ENCODE data around the gene CD247.

DNA sequence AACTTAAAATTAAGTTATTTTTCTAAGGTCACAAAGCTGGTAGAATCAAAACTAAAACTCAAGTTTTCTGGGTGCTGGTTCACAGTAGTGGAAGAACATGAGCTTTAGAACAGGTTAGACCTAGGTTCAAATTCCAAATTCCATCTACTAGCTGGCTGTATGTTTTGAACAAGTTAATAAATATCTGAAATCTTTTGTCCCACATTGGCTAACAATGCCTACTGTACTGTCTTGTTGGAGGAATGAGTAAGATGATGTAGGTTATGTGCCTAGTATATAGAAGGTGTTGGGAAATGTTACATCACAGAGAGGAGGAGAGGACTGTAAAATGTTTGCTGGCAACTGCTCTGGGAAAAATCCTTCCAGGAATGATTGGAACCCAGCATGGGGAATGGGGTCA lies 14.0 kb upstream of the CD247 start:
- TF ChIP-seq SREBF2 (IDR thresholded peaks at IDR 0.05; ENCODE audit: low read length) (no peak), EZH2 (IDR thresholded peaks at IDR 0.05; ENCODE audit: borderline replicate concordance, control insufficient read depth, low read depth, low read length) (no peak), KAT2A (conservative IDR thresholded peaks at IDR 0.05; ENCODE audit: control insufficient read depth, low read depth, low read length) (no peak), POLR2A (IDR thresholded peaks at IDR 0.05; ENCODE audit: low read depth, low read length) (no peak), FOXM1 (IDR thresholded peaks at IDR 0.05; ENCODE audit: low read depth, low read length) (no peak), SP1 (IDR thresholded peaks at IDR 0.05; ENCODE audit: low read depth, low read length) (no peak)
- TF ChIP-seq, protein P1, sequence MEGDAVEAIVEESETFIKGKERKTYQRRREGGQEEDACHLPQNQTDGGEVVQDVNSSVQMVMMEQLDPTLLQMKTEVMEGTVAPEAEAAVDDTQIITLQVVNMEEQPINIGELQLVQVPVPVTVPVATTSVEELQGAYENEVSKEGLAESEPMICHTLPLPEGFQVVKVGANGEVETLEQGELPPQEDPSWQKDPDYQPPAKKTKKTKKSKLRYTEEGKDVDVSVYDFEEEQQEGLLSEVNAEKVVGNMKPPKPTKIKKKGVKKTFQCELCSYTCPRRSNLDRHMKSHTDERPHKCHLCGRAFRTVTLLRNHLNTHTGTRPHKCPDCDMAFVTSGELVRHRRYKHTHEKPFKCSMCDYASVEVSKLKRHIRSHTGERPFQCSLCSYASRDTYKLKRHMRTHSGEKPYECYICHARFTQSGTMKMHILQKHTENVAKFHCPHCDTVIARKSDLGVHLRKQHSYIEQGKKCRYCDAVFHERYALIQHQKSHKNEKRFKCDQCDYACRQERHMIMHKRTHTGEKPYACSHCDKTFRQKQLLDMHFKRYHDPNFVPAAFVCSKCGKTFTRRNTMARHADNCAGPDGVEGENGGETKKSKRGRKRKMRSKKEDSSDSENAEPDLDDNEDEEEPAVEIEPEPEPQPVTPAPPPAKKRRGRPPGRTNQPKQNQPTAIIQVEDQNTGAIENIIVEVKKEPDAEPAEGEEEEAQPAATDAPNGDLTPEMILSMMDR (IDR thresholded peaks at IDR 0.05 in 2 of 3, conservative IDR thresholded peaks at IDR 0.05 in 1 of 3; ENCODE audit: control insufficient read depth in 2 of 3, extremely low read depth in 1 of 3, insufficient read depth in 1 of 3, low read depth in 3 of 3, low read length in 3 of 3) = no peak
- TF ChIP-seq, protein P2, sequence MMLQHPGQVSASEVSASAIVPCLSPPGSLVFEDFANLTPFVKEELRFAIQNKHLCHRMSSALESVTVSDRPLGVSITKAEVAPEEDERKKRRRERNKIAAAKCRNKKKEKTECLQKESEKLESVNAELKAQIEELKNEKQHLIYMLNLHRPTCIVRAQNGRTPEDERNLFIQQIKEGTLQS (IDR thresholded peaks at IDR 0.05; ENCODE audit: borderline replicate concordance, extremely low read depth, low read depth, low read length) = no peak
